ENCODE results near the gene ASAP3. TPM values are rescaled to one million over a fixed set of nuclear protein-coding genes. Genes with fewer than 3 reads are reported as not detected.

ASAP3 gene
- total and polyA plus RNA-seq, 9 of the 15 experiments (the other 6 are each of a cell fraction or from before 2014, with no cell fraction given), result 1.7 to 31.2 (median 17.4) TPM

- TF ChIP-seq ZNF133 (CRISPR knock-in tag; IDR thresholded peaks at IDR 0.05) (0 out of 2 replicates have a peak, but pooled peaks have one; percentile 38), TAF7 (tag; IDR thresholded peaks at IDR 0.05) (peak; percentile 49; the same call in 1 of the 2 replicates), ARHGAP35 (IDR thresholded peaks at IDR 0.05; ENCODE audit: partially characterized antibody) (no peak), DDX20 (tag; IDR thresholded peaks at IDR 0.05; ENCODE audit: low read depth) (0 out of 2 replicates have a peak, but pooled peaks have one; percentile 78), ZNF184 (CRISPR knock-in tag; IDR thresholded peaks at IDR 0.05) (no peak), ZNF449 (CRISPR knock-in tag; IDR thresholded peaks at IDR 0.05) (peak; percentile 87), ETS1 (conservative IDR thresholded peaks at IDR 0.05; ENCODE audit: control insufficient read depth, low read depth, low read length) (no peak), ZNF41 (CRISPR knock-in tag; conservative IDR thresholded peaks at IDR 0.05) (peak; percentile 67; the same call in 1 of the 2 replicates), PML (IDR thresholded peaks at IDR 0.05; ENCODE audit: low read length) (no peak), ZNF766 (CRISPR knock-in tag; conservative IDR thresholded peaks at IDR 0.05) (peak; percentile 76; the same call in 1 of the 2 replicates), ZFP1 (CRISPR knock-in tag; IDR thresholded peaks at IDR 0.05) (peak; percentile 34; the same call in 1 of the 2 replicates), ZBTB9 (CRISPR knock-in tag; IDR thresholded peaks at IDR 0.05) (no peak), FOXP4 (CRISPR knock-in tag; IDR thresholded peaks at IDR 0.05; ENCODE audit: borderline replicate concordance) (no peak), ZNF584 (CRISPR knock-in tag; IDR thresholded peaks at IDR 0.05; ENCODE audit: low read depth) (peak; percentile 70; the same call in 1 of the 2 replicates), ZNF79 (CRISPR knock-in tag; IDR thresholded peaks at IDR 0.05; ENCODE audit: low read depth) (no peak), POLR3G (IDR thresholded peaks at IDR 0.05; ENCODE audit: extremely low read depth, insufficient read length, insufficient replicate concordance) (no peak)
- TF ChIP-seq, protein P1, sequence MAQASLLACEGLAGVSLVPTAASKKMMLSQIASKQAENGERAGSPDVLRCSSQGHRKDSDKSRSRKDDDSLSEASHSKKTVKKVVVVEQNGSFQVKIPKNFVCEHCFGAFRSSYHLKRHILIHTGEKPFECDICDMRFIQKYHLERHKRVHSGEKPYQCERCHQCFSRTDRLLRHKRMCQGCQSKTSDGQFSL (CRISPR knock-in tag; IDR thresholded peaks at IDR 0.05), result no peak
- TF ChIP-seq, protein P1 (tag; IDR thresholded peaks at IDR 0.05), result peak in 1 of 2 experiments; percentile 86; a peak in 2 of 4 replicates
Measured at GRCh38 chr1:23481026-23481597, 2.9 kb downstream of the ASAP3 start (continued).
